Kidney tubule cell (primary cell): ENCODE results near the gene PIK3CD.
"Not testable (repeated sequence)": the region's sequence is repeated elsewhere in the genome, so short reads cannot be mapped to it uniquely, and the experiment has no call there.

Experiments used
- DNase-seq: peaks from one replicate; pipeline ENCODE4 v3.0.0-alpha.2; 2018; ENCODE audit warnings: low spot score

The PIK3CD gene

DNA sequence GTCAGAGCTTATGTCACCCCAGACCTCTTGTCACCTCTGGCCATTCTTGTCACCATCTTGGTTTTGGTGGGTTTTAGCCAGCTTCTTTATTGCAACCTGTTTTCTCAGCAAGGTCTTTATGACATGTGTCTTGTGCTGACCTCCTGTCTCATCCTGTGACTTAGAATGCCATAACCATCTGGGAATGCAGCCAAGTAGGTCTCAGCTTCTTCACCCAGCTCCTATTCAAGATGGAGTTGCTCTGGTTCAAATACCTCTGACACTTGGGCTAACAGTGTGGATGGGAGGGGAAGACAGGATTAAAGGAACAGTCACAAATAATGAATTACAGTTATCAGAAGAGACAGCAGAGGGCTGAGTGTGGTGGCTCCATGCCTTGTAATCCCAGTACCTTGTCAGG, 30.5 kb upstream of the PIK3CD start:
- peak; percentile 20 for DNase-seq

DNA sequence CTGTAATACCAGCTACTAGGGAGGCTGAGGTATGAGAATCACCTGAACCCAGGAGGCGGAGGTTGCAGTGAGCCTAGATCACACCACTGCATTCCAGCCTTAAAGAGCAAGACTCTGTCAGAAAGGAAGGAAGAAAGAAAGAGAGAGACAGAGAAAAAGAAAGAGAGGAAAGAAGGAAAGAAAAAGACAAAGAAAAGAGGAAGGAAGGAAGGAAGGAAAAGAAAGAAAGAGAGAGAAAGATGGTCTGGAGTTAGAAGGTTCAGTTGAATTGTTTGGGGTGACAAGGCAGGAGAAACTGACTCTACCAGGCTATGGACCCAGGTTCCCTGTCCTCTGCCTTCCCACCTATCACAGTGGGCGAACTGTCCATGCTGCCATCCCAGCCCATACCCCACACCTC, 27.4 kb upstream of the PIK3CD start:
- DNase-seq: no peak

DNA sequence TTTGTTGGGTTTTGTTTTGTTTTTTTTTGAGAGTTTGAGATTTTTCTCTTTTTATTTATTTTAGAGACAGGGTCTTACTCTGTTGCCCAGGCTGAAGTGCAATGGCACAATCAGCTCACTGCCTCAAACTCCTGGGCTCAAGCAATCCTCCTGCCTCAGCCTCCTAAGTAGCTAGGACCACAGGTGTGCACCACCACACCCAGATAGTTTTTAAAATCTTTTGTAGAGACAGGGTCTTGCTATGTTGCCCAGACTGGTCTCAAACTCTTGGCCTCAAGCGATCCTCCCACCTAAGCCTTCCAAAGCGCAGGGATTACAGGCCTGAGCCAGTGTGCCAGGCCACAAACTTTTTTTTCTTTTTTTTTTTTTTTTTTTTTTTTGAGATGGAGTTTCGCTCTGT, 26.5 kb upstream of the PIK3CD start:
- not testable (repeated sequence) for DNase-seq

DNA sequence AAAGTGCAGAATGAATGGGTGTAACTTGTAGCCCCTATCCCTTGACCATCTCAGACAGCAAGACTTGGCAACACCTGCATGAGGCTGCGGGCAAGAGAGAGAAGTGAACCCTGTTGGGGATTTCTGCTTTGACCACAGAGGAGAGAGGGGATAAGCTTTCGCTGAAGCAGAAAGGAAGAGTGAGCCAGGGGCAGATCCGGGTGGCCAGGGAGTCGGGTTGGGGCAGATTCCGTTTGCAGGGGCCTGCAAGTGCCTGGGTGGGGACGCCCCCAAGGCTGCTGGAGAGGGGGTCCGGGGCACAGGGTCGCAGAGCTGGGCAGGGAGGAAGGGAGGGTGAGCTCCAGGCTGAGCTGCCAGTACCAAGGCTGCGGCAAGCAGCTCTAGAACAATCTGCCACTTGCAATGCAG, 25.3 kb upstream of the PIK3CD start:
- no peak for DNase-seq

DNA sequence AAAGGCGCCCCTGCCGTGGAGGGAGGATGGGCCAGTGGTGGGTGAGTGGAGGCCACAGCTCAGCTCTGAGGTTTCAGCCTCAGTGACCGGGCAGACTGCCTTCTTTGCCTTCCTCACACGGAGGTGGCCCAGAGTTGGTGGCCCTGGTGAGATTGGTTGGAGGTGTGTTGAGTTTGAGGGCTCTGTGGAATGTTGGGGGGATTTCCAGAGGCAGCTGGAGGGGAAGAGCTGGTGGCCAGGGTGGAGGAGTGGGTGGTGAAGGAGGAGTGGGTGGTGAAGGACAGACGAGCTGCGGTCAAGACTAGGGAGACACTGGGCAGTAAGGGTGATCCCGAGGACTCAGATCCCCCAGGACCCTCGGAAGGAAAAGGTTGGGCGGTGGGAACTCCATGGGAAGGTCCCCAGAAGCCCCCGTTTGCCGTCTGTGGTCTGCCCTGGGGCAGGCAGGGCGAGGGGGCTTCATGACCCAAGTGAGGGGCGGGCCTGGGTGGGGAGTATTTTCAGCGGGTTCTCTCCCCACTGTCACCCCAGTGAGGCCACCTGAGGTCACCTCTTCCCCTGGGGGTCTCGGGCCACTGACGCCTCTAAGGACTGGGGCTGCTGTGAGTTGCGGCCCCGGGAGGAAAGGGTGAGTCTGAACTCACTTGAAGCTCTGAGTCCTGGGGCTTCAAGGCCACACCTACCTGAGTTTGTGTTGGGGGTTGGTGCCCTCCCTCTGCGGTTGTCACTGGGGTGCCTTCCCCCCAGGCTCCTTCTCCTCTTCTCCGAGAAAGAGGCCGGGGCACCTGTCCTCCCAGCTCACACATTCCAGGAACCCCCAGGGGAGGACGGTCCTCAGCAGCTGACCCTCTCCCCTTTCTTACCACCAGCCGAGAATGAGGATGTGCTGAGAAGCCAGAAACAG, 22.7 kb upstream of the PIK3CD start:
- no peak for DNase-seq

DNA sequence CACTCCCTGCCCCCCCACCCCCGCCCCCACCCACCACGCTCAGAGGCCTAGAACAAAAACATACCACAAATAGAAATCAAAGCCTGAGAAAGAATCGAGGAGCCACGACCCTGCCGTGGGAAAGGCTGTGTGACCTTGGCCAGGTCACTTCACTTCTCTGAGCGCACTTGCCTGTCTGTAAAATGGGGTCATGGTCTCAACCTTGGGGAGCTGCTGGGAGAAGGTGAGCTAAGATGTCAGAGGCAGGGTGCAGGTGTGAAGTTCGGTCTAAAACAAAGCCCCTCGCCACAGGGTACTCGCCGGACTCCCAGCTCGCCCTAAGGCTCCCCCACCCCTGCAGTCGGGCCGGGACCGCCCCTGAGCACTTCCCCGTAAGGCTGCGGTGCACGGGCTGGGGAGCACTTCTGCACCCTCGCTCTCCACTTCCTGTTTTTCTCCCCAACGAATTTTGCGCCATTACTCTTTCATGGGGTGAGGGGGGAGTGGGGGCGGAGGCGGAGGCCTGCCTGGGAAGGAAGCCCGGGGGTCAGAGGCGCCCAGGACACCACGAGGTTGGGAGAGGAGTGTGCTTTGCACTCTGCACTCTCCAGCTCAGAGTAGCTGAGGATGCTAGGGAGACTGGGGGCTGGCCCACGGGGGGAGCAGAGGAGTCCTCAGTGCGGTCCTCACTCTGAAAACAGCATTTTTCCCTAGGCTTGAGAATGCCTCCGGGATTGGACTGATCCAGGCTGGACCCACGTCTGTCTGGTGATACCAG, 21.9 kb upstream of the PIK3CD start:
- DNase-seq: no peak

DNA sequence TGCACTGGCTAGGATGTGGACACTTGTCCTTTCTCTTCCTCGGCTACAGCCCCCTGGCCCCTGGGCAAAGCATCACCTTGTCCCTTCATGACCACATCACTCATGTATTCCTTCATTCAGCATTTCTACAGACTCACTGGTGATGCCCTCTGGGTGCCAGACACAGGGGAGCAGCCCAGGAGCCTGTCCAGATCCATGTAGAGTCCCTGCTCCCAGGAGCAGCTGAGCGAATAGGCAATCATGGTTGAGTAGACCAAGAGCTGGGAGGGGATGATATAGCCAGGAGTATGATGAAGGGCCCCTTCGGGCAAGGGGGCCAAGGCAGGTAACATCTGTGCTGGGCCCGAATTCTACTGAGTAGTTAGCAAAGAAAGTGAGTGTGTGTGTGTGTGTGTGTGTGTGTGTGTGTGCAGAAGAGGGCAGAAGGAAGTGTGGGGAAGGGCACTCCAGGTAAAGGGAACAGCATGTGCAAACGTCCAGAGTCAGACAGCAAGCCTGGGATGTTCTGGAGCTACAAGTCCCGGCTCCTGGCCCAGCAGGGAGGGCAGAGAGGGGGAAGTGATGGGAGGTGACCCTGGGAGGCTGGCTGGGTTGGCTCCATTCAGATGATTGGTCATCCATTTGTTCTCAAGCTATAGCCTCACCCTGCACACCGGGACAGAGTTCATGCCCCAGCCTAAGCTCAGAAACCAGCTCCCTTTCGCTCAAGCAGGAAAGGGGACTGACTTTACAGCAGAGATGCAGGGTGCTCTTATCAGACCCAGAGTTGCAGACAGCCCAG, 21.0 kb upstream of the PIK3CD start:
- DNase-seq: no peak

DNA sequence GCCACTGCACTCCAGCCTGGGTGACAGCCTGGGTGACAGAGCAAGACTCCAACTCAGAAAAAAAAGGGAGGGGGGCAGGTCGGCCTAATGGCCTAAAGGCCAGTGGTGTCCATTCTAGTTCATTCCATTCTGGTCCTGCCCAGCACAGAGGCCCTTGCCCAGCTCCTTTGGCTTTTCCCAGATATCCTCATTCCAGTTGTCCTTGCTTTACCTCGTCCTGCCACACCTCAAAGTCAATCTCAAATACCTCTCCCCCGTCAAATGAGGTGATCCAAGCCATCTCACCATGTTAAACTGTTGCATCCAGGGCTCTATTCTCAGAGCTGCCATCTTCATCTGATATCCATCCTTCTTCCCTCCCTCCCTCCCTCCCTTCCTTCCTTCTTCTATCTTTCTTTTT, 19.9 kb upstream of the PIK3CD start:
- DNase-seq: no peak

DNA sequence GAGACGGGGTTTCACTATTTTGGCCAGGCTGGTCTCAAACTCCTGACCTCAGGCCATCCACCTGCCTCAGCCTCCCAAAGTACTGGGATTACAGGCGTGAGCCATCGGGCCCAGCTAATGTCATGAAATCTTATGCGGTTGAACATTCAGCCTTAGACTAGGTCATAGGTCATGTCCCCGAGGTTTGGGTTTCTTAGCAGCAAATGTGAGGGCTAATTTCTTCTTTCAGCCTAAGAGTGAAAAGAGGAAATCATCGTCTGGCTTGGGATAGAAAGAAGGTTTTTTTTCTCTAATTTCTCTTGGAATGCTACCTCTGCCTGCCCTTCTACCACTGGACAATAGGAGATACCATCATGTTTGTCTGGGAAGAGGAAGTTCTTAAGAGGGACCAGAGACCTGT, 18.0 kb upstream of the PIK3CD start:
- no peak for DNase-seq

DNA sequence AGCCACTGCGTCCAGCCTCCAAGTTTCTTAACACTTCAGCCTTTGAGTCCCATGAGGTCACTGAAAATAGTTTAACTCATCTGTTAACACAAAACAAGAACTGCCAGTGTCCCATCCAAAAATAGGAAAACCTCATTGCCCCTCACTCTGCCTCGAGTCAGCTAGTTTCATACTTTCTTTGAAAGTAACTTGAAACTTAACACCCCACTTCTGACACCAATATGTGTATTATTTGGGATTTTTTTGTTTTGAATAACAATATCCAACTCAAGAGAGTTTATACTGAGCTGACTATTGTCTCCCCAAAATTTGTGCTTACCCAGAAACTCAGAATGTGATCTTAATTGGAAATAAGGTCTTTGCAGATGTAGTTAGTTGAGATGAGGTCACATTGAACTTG, 16.9 kb upstream of the PIK3CD start:
- DNase-seq: no peak

DNA sequence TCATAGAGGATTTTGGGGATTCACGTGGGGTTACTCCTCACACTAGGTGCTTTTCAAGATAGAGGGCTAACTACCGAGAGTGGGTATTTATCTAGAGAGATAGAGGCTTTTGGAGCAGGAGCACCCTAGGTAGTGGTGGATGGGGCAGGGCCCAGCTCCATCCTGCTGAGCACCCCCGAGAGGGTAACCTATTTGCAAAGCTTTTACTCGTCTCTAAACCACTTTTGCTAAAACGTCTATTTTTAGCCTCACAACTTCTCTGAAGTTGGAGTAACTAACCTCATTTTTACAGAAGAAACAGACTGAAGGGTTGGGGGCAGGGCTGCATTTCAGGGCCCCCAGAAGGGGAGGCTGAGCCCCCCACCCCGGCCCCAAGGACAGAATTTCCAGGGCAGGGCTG, 12.3 kb upstream of the PIK3CD start:
- no peak for DNase-seq

DNA sequence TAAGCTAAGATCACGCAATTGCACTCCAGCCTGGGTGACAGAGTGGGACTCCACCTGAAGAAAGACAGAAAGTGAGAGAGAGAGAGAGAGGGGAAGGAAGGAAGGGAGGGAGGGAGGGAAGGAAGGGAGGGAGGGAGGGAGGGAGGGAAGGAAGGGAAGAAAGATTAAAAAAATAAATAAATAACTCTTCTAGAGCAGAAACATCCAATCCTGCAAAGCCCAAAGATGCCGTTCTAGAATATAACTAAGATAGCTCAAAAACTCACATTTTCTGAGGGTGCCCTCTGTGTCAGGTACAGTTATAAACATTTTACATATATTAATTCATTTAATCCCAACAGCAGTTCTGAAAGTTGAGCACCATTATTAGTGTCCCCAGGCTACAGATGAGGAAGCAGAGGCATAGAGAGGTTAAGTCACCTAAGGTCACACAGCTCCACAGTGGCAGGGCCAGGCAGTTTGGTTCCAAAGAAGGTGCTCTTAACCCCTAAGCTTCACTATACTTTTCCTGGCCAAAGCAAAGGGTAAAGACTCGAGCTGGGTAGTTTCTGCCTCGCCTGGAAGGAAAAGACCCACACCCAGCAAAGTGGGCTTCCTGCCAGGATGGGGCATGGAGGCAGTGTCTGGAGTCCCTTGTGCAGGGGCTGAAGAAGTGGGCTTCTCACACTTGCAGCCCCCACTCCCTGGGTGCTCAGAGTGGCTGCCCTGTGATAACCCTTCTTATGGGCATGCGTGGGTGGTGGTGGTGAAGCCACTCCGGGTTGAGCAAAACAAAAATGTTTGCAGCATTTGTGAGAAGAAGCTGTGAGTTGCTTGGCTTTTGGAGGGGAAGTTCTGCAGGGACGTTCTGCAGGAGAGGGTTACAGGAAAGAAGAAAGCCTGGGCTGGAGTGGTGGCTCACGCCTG, 7.9 kb upstream of the PIK3CD start:
- no peak for DNase-seq

DNA sequence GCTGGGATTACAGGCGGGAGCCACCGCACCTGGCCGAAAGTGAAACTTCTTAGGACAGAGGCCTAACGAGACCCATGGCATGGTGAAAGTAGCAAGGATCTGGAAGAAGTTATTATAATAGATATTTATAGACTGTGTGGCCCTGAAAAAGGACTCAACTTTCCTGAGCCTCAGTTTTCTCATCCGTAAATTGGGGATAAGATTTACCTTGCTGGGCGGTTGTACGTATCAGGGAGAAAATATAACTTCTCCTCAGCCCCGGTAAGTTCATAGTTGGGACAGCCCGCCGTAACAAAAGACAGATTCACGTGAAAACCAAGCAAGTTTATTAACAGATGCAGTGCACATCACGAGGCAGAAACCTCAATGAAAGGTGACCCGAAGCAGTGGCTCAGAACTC, 5.5 kb upstream of the PIK3CD start:
- DNase-seq: no peak

DNA sequence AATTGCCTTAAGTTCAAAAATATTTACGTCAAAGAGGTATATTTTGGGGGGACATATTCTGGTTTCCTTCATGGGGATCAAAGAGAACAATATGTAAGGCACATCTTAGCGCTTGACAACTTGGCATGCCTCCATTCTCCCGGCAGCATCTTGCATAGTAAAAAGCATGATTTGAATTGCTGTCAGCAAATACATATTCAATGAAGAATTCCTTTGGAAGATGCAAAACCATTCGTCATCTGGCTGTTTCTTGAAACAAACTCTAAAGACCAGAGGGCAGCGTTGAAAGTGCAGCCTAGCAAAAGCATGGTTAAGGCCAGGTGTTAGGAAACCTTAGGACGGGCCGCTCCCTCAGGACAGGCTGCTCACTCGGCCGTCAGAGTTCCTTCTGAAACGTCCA, 3.4 kb upstream of the PIK3CD start:
- no peak for DNase-seq

DNA sequence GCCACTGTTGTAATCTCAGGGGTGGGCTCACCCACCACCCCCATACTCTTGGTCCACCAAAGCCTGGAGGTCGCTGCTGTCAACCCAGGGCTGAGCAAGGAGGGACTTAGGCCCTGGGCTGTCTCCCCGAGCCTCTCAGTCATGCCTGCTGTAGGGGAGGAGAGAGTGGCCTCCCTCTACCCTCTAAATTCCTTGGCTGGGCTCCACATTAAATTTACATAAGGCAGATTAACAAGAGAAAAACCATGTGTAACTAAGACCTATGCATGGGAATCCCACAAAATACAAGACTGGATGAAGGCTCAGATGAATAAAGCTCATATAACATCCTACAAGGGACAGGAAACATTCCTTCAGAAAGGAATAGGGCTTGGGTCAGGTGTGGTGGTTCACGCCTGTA, 1.8 kb upstream of the PIK3CD start:
- no peak for DNase-seq

DNA sequence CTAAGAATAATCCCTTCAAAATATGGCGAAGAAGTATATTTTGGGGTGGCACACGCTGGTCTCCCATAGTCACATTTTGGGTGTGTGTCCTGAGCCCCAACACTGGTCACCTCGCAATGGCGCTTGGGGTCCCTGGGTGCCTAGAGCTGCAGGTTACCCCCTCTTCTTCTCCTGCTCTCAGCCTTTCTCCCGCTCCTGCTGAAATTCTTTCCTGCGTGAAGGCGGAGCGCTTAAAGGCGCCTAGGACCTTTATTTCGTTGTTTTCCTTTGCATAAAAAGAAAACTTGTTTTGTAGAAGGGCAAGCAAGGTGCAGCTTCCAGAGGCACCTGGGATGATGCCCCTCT, 339 bp upstream of the PIK3CD start:
- no peak for DNase-seq

DNA sequence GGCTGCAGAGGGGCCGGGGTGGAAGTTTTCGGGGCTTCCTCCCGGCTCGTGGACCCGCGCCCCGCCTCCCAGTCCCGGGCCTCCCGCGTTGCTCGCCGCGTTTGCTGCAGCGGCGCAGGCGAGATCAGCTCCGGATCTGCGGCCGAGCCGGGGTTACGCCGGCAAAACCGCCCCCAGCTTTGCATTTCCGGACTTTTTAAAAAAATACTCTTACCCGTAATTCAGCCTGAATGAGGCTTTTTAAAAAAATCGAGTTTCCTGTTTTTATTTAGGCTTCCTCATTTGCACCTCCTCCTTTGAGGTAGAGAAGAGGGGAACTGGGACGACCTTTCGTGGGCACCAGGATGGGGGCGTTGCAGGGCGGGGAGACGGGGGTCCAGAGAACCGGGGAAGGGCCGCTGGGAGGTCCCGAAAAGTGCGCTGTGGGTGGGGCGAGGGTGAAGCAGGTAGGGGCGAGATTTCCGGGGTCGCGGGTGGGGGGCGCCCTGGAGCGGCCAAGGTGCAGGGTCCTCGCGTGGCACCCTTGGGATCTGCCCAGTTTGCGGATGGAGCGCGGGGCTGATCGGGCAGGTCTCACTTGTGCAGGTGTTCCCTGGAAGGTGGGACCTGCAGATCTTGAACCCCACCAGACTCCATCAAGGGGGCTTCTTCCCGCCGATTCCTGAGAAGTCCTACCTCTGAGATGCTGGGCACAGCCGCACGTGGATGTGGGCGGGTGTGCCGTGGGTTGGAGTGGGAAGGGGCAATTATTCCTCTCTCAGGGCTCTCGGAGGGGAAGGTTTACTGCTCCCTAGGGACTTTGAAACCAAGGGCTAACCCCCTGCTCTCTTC, 1.1 kb downstream of the PIK3CD start:
- DNase-seq: no peak

DNA sequence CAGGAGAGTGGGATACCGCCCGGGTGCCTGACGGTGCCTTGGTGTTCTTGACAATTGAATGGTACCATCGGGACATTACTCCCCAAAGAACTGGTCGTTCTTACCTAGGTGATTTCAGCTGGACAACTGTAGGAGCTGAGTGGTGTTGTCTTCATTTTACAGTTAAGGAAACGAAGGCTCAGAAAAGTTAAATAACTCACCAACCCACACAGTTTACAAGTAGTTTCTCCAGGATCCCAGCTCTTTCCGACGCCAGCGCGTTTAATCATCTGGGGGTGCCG, 1.6 kb downstream of the PIK3CD start:
- no peak for DNase-seq

DNA sequence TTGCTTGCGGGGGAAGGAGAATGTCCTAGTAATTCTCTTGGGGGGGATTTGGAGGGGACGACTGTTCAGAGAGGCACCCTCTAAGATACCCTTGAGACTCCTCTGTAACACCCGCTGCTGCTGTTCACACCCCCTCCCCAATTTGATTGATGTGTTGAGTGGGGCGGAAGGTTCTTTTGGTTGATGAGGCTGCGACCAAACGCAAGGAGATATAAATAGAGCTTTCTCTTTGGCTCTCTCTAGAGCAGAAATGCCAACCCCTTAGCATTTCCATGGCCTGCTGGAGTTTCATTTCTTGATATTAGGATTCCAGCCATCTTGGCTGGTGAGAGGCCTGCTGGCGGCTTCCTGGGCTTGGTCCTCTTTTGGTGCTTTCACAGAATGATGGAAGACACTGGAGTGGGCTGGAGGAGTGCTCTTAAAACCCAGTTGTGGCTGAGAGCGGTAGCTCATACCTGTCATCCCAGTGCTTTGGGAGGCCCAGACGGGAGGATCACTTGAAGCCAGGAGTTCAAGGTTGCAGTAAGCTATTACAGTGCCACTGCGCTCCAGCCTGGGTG, 2.0 kb downstream of the PIK3CD start:
- DNase-seq: no peak

DNA sequence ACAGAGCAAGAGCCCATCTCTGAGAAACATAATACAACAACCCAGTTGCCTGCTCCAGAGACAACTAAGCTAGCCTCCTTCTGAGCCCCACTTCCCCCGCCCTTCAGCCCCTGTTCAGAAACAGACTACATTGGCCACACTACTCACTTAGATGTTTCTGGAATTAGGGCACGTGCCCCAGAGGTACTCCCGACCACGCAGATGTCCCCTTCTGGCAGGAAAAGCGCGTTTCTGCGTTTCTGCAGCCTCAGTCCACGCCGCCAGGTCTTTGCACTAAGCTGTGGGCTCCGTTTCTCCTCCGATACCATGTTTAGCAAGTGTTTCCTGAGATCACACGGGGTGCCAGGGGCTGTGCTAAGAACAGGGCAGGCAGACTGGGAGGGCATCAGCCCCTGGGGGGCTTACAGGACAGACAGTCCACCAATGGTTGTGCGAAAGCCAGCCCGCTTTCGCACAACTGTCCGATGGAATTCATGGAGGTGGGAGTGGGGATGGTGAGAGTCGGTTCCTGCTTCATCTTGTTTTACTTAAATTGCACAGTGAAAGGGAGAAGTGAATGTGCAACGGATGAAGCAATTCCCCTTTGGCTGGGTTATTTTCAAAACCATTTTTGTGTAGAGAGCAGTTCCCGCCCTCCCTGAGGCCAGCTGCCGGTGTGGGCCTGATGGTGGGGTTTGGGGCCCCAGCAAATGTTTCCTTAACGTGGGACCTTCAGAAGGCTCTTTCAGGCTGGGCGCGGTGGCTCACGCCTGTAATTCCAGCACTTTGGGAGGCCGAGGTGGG, 2.7 kb downstream of the PIK3CD start:
- no peak for DNase-seq
